Liver (tissue), 9 donors: ENCODE data around the gene ESRRA. TPM values are rescaled to one million over a fixed set of nuclear protein-coding genes. Genes with fewer than 3 reads are reported as not detected.

Experiments used
- DNase-seq: peaks from one replicate; pipeline ENCODE4 v3.0.0-alpha.2; 2017; ENCODE audit warnings: low spot score
- H3K27ac ChIP-seq, 2 donors: one replicate each; pipeline ENCODE4 v1.7.0; 2013; ENCODE audit warnings: inconsistent platforms in 2 of 2, low read length in 2 of 2, control low read depth in 1 of 2, low read depth in 1 of 2, mild to moderate bottlenecking in 1 of 2
- H3K27me3 ChIP-seq, 4 donors: one replicate each; pipeline versions ENCODE4 v1.6.1 to v1.7.0; 2013; ENCODE audit warnings: low read length in 3 of 4, inconsistent platforms in 1 of 4, mild to moderate bottlenecking in 1 of 4, moderate library complexity in 1 of 4; ENCODE audit not compliant: control insufficient read depth in 4 of 4, insufficient read depth in 4 of 4
- H3K36me3 ChIP-seq, 4 donors: one replicate each; pipeline versions ENCODE4 v1.6.1 to v1.7.0; 2013; ENCODE audit warnings: low read length in 3 of 4, mild to moderate bottlenecking in 3 of 4, low read depth in 1 of 4, moderate library complexity in 1 of 4; ENCODE audit not compliant: control insufficient read depth in 4 of 4, insufficient read depth in 3 of 4
- H3K4me1 ChIP-seq, 4 donors: one replicate each; pipeline versions ENCODE4 v1.6.1 to v1.7.0; 2013; ENCODE audit warnings: low read length in 3 of 4, mild to moderate bottlenecking in 3 of 4, moderate library complexity in 1 of 4; ENCODE audit not compliant: control insufficient read depth in 4 of 4, insufficient read depth in 4 of 4
- H3K4me3 ChIP-seq, 3 donors: one replicate each; pipeline versions ENCODE4 v1.6.1 to v1.7.0; 2013; ENCODE audit warnings: low read length in 3 of 3, control low read depth in 1 of 3, low read depth in 1 of 3, mild to moderate bottlenecking in 1 of 3
- H3K9ac ChIP-seq, 2 donors: one replicate each; pipeline ENCODE4 v1.7.0; 2013; ENCODE audit warnings: low read length in 2 of 2, mild to moderate bottlenecking in 2 of 2, moderate library complexity in 2 of 2, control low read depth in 1 of 2, low read depth in 1 of 2
- H3K9me3 ChIP-seq, 4 donors: one replicate each; pipeline versions ENCODE4 v1.6.1 to v1.7.0; 2013; ENCODE audit warnings: low read length in 3 of 4; ENCODE audit not compliant: control insufficient read depth in 4 of 4
- EGR1 ChIP-seq, 2 donors: IDR thresholded peaks; 2 replicates each; pipeline ENCODE4 v1.6.1; 2016 to 2018; ENCODE audit warnings: antibody characterized with exemption in 2 of 2, low read depth in 2 of 2
- GABPA ChIP-seq, 2 donors: IDR thresholded peaks in 1 of 2; conservative IDR thresholded peaks in 1 of 2; 2 replicates each; pipeline ENCODE4 v1.6.1; 2016; ENCODE audit warnings: antibody characterized with exemption in 2 of 2, mild to moderate bottlenecking in 1 of 2, moderate library complexity in 1 of 2
- HNF4G ChIP-seq: IDR thresholded peaks from 2 replicates; pipeline ENCODE4 v1.6.1; 2016; ENCODE audit warnings: antibody characterized with exemption
- JUND ChIP-seq, 2 donors: IDR thresholded peaks; 2 replicates each; pipeline ENCODE4 v1.6.1; 2016; ENCODE audit warnings: antibody characterized with exemption in 2 of 2
- NR2F2 ChIP-seq: IDR thresholded peaks from 2 replicates; pipeline ENCODE4 v1.6.1; 2016; ENCODE audit warnings: antibody characterized with exemption
- RAD21 ChIP-seq, 2 donors: IDR thresholded peaks; 2 replicates each; pipeline ENCODE4 v1.6.1; 2016; ENCODE audit warnings: antibody characterized with exemption in 2 of 2, mild to moderate bottlenecking in 2 of 2
- RXRA ChIP-seq, 2 donors: IDR thresholded peaks; 2 replicates each; pipeline ENCODE4 v1.6.1; 2017 to 2018; ENCODE audit warnings: antibody characterized with exemption in 2 of 2, mild to moderate bottlenecking in 1 of 2
- SP1 ChIP-seq: IDR thresholded peaks from 2 replicates; pipeline ENCODE4 v1.6.1; 2018; ENCODE audit warnings: antibody characterized with exemption, mild to moderate bottlenecking
- TAF1 ChIP-seq: conservative IDR thresholded peaks from 2 replicates; pipeline ENCODE4 v1.6.1; 2016; ENCODE audit warnings: antibody characterized with exemption, mild to moderate bottlenecking
- WGBS: extraction: QIAGEN DNeasy Blood & Tissue Kit; methylation state at CpG from one replicate; pipeline ENCODE4 v1.1.7; 2013; 5-methylcytosine and 5-hydroxymethylcytosine counted together
- polyA plus RNA-seq, 2 donors: library from polyadenylated mRNA; stranded (reverse) in 1 of 2; unstranded in 1 of 2; fragments of 200-250 nt in 1 of 2; fragments of >200 nt in 1 of 2; fragmentation: Nextera tagmentation in 1 of 2; extraction: Ambion mirVana in 1 of 2; gene quantifications; one replicate each; pipeline versions ENCODE4 v1.2.1 to v1.2.3, GENCODE V29; 2013 to 2015
- total RNA-seq, 2 donors: library from RNA; depleted of rRNA; stranded (reverse); fragments of >200 nt; gene quantifications; one replicate each; pipeline ENCODE4 v1.2.3, GENCODE V29; 2014
- TF ChIP-seq, protein P1 (sequence below): IDR thresholded peaks from 2 replicates; pipeline ENCODE4 v1.6.1; 2016; ENCODE audit warnings: antibody characterized with exemption
- TF ChIP-seq, protein P2 (sequence below): fragments of 150-350 bp; IDR thresholded peaks from 2 replicates; pipeline ENCODE4 v1.5.1; 2017; ENCODE audit warnings: improper control_type of control experiment, low read depth, low read length; ENCODE audit not compliant: missing input control
- TF ChIP-seq, protein P3 (sequence below): IDR thresholded peaks from 2 replicates; pipeline ENCODE4 v1.6.1; 2016; ENCODE audit warnings: antibody characterized with exemption
- TF ChIP-seq, protein P4 (sequence below): IDR thresholded peaks from 2 replicates; pipeline ENCODE4 v1.6.1; 2016; ENCODE audit warnings: antibody characterized with exemption, mild to moderate bottlenecking
- TF ChIP-seq, protein P5 (sequence below): IDR thresholded peaks from 2 replicates; pipeline ENCODE4 v1.6.1; 2016; ENCODE audit warnings: antibody characterized with exemption
- donor health status: healthy.
- donor health status: healthy.
- donor health status: healthy.
- donor health status: healthy.
- donor health status: healthy.

Gene ESRRA
- total and polyA plus RNA-seq, 4 donors = 13.9 to 64.8 (median 37.5) TPM

DNA sequence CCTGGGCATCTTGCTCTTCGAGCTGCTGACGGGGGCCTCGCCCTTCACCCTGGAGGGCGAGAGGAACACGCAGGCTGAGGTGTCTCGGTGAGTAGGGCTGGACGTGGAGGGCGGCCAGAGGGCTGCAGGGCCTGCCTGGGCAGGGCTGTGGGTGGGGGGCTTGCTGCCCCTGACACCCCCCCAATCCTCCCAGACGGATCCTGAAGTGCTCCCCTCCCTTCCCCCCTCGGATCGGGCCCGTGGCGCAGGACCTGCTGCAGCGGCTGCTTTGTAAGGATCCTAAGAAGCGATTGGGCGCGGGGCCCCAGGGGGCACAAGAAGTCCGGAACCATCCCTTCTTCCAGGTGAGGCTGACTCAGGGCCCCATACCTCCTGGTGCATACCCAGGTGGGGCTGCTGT lies 56.3 kb downstream of the ESRRA start (continued):
- TF ChIP-seq, protein P1, sequence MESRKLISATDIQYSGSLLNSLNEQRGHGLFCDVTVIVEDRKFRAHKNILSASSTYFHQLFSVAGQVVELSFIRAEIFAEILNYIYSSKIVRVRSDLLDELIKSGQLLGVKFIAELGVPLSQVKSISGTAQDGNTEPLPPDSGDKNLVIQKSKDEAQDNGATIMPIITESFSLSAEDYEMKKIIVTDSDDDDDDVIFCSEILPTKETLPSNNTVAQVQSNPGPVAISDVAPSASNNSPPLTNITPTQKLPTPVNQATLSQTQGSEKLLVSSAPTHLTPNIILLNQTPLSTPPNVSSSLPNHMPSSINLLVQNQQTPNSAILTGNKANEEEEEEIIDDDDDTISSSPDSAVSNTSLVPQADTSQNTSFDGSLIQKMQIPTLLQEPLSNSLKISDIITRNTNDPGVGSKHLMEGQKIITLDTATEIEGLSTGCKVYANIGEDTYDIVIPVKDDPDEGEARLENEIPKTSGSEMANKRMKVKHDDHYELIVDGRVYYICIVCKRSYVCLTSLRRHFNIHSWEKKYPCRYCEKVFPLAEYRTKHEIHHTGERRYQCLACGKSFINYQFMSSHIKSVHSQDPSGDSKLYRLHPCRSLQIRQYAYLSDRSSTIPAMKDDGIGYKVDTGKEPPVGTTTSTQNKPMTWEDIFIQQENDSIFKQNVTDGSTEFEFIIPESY = no peak
- TF ChIP-seq TAF1 (no peak), JUND (IDR thresholded peaks at IDR 0.05) (no peak)

DNA sequence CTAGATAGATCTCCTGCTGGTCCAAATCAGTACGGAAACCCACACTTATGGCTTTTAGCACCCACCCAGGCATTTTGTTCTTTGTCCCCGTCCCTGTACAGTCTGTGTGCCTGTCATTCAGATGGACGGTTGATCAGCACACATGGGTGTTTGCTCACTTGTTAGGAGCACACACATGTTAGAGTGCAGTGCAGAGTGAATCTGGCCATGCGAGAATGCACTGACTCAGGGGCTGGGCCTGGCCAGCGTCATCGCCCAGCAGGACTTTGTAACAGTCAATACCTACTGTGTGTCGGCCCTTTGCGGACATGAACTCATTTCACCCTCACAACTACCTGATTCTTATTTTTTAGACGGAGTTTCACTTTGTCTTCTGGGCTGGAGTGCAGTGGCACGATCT lies 57.0 kb downstream of the ESRRA start:
- Histone ChIP-seq H3K9me3 (no peaks in the 10 kb centered on the region), H3K4me1 (peaks cover 9 to 22% (median 16%) of the 10 kb centered on the region in 4 donors), H3K27ac (no peak overlapping the region), H3K9ac (no peak overlapping the region), H3K27me3 (no peaks in the 10 kb centered on the region), H3K4me3 (no peak overlapping the region), H3K36me3 (peaks cover 15 to 39% (median 26%) of the 10 kb centered on the region in 4 donors)
- TF ChIP-seq NR2F2 = no peak
- no peak for DNase-seq
- WGBS = 94% methylated on average over 10 of the region's 10 CpGs

DNA sequence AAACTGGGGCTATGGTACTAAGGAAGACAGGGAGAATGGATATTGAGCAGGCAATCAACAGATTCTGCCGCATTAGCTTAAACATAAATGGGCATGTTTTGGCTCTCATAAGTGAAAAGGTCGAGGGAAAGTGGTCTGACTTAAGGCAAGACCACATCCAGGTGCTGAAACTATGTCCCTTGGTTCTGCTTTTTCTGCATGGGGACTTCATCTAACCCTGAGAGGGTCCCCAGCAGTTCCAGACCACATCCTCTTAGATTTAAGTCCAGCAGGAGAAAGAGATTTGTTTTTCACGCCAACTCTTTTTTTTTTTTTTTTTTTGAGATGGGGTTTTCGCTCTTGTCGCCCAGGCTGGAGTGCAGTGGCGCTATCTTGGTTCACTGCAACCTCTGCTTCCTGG lies 59.1 kb downstream of the ESRRA start:
- Histone ChIP-seq H3K27ac (no peak overlapping the region), H3K27me3 (no peaks in the 10 kb centered on the region), H3K4me3 (no peak overlapping the region), H3K36me3 (peaks cover 23 to 41% (median 31%) of the 10 kb centered on the region in 4 donors), H3K4me1 (peaks cover 3 to 10% (median 6%) of the 10 kb centered on the region in 4 donors), H3K9me3 (no peaks in the 10 kb centered on the region), H3K9ac (no peak overlapping the region)
- no peak for TF ChIP-seq TAF1
- TF ChIP-seq, protein P1 = no peak
- TF ChIP-seq RXRA (IDR thresholded peaks at IDR 0.05) = no peak
- TF ChIP-seq, protein P2, sequence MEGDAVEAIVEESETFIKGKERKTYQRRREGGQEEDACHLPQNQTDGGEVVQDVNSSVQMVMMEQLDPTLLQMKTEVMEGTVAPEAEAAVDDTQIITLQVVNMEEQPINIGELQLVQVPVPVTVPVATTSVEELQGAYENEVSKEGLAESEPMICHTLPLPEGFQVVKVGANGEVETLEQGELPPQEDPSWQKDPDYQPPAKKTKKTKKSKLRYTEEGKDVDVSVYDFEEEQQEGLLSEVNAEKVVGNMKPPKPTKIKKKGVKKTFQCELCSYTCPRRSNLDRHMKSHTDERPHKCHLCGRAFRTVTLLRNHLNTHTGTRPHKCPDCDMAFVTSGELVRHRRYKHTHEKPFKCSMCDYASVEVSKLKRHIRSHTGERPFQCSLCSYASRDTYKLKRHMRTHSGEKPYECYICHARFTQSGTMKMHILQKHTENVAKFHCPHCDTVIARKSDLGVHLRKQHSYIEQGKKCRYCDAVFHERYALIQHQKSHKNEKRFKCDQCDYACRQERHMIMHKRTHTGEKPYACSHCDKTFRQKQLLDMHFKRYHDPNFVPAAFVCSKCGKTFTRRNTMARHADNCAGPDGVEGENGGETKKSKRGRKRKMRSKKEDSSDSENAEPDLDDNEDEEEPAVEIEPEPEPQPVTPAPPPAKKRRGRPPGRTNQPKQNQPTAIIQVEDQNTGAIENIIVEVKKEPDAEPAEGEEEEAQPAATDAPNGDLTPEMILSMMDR = no peak
- TF ChIP-seq, protein P3, sequence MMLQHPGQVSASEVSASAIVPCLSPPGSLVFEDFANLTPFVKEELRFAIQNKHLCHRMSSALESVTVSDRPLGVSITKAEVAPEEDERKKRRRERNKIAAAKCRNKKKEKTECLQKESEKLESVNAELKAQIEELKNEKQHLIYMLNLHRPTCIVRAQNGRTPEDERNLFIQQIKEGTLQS = no peak
- no peak for TF ChIP-seq RAD21 (IDR thresholded peaks at IDR 0.05)
- TF ChIP-seq HNF4G = no peak
- no peak for TF ChIP-seq SP1
- TF ChIP-seq, protein P4, sequence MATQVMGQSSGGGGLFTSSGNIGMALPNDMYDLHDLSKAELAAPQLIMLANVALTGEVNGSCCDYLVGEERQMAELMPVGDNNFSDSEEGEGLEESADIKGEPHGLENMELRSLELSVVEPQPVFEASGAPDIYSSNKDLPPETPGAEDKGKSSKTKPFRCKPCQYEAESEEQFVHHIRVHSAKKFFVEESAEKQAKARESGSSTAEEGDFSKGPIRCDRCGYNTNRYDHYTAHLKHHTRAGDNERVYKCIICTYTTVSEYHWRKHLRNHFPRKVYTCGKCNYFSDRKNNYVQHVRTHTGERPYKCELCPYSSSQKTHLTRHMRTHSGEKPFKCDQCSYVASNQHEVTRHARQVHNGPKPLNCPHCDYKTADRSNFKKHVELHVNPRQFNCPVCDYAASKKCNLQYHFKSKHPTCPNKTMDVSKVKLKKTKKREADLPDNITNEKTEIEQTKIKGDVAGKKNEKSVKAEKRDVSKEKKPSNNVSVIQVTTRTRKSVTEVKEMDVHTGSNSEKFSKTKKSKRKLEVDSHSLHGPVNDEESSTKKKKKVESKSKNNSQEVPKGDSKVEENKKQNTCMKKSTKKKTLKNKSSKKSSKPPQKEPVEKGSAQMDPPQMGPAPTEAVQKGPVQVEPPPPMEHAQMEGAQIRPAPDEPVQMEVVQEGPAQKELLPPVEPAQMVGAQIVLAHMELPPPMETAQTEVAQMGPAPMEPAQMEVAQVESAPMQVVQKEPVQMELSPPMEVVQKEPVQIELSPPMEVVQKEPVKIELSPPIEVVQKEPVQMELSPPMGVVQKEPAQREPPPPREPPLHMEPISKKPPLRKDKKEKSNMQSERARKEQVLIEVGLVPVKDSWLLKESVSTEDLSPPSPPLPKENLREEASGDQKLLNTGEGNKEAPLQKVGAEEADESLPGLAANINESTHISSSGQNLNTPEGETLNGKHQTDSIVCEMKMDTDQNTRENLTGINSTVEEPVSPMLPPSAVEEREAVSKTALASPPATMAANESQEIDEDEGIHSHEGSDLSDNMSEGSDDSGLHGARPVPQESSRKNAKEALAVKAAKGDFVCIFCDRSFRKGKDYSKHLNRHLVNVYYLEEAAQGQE = no peak
- no peak for TF ChIP-seq EGR1 (IDR thresholded peaks at IDR 0.05; ENCODE audit: low read depth in 2 of 2)
- TF ChIP-seq, protein P5, sequence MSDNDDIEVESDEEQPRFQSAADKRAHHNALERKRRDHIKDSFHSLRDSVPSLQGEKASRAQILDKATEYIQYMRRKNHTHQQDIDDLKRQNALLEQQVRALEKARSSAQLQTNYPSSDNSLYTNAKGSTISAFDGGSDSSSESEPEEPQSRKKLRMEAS = no peak
- no peak for TF ChIP-seq GABPA (IDR thresholded peaks at IDR 0.05 in 1 of 2, conservative IDR thresholded peaks at IDR 0.05 in 1 of 2)
- DNase-seq = no peak
- WGBS = 89% methylated on average over 6 of the region's 6 CpGs
